Activated T-helper 17 cell treated with anti-CD3 and anti-CD28 coated beads, Interleukin-2, amount 50 U/mL, for 72 hours (primary cell): ENCODE results near the gene FKBP8. TPM values are rescaled to one million over a fixed set of nuclear protein-coding genes. Genes with fewer than 3 reads are reported as not detected.

Source experiments
- ATAC-seq: fragments of 150-1000 bp; cut with Tn5 transposase; replicated peaks from 2 replicates; pipeline ENCODE4 v1.10.0; 2021; ENCODE audit warnings: mild to moderate bottlenecking, moderate library complexity
- H3K27ac Mint-ChIP-seq: one replicate; pipeline ENCODE4 v1.8.0; 2022; ENCODE audit warnings: mixed read lengths
- H3K27me3 Mint-ChIP-seq: one replicate; pipeline ENCODE4 v1.8.0; 2022; ENCODE audit warnings: mixed read lengths
- H3K36me3 Mint-ChIP-seq: one replicate; pipeline ENCODE4 v1.8.0; 2022; ENCODE audit warnings: low read depth, mild to moderate bottlenecking, mixed read lengths
- H3K4me1 Mint-ChIP-seq: one replicate; pipeline ENCODE4 v1.8.0; 2022; ENCODE audit warnings: mixed read lengths
- H3K4me3 Mint-ChIP-seq: one replicate; pipeline ENCODE4 v1.8.0; 2022; ENCODE audit warnings: mild to moderate bottlenecking, mixed read lengths
- H3K9me3 Mint-ChIP-seq: one replicate; pipeline ENCODE4 v1.8.0; 2022; ENCODE audit warnings: mixed read lengths
- total RNA-seq, 2 donors: library from RNA; stranded (reverse); gene quantifications; one replicate each; pipeline ENCODE4 v1.2.3, GENCODE V29; 2022

Gene FKBP8
- total RNA-seq, 2 donors from 2014 or later: 222 to 320 TPM

- no peaks in the 10 kb centered on the region for H3K27me3 Mint-ChIP-seq
- peaks cover 35% of the 10 kb centered on the region for H3K36me3 Mint-ChIP-seq
- peak; percentile 1 for ATAC-seq
- H3K4me3 Mint-ChIP-seq: peak within 1 kb of the TSS; percentile 89
- peak within 1 kb of the TSS; percentile 92 for H3K27ac Mint-ChIP-seq
- no peaks in the 10 kb centered on the region for H3K4me1 Mint-ChIP-seq
- H3K9me3 Mint-ChIP-seq: no peaks in the 10 kb centered on the region
Observed at GRCh38 chr19:18521692-18522123, 21.7 kb downstream of the FKBP8 start, which contains the start of gene ELL. TSS of gene ELL (minus strand) at chr19:18522070. CDS start at chr19:18522055, 15 bp downstream.

- Mint-ChIP-seq H3K4me1 (peaks cover 5% of the 10 kb centered on the region), H3K4me3 (peak overlapping the region; percentile 89), H3K9me3 (no peaks in the 10 kb centered on the region), H3K27ac (peak overlapping the region; percentile 92), H3K36me3 (peaks cover 36% of the 10 kb centered on the region), H3K27me3 (no peaks in the 10 kb centered on the region)
- ATAC-seq: no peak
Observed at GRCh38 chr19:18520848-18521691, 22.3 kb downstream of the FKBP8 start.

GRCh38 chr19:18519962-18520847 is 23.2 kb downstream of the FKBP8 start:
- H3K4me1 Mint-ChIP-seq: peaks cover 8% of the 10 kb centered on the region
- no peaks in the 10 kb centered on the region for H3K27me3 Mint-ChIP-seq
- H3K36me3 Mint-ChIP-seq: peaks cover 36% of the 10 kb centered on the region
- H3K27ac Mint-ChIP-seq: peak overlapping the region; percentile 92
- H3K4me3 Mint-ChIP-seq: peak overlapping the region; percentile 89
- no peaks in the 10 kb centered on the region for H3K9me3 Mint-ChIP-seq
- ATAC-seq: no peak

GRCh38 chr19:18518639-18519038 is 24.7 kb downstream of the FKBP8 start:
- H3K27ac Mint-ChIP-seq: no peak overlapping the region
- peaks cover 16% of the 10 kb centered on the region for H3K4me1 Mint-ChIP-seq
- no peaks in the 10 kb centered on the region for H3K9me3 Mint-ChIP-seq
- ATAC-seq: no peak
- H3K27me3 Mint-ChIP-seq: no peaks in the 10 kb centered on the region
- peak overlapping the region; percentile 89 for H3K4me3 Mint-ChIP-seq
- peaks cover 36% of the 10 kb centered on the region for H3K36me3 Mint-ChIP-seq

GRCh38 chr19:18517606-18518005 is 25.8 kb downstream of the FKBP8 start:
- H3K4me1 Mint-ChIP-seq: peaks cover 21% of the 10 kb centered on the region
- no peaks in the 10 kb centered on the region for H3K27me3 Mint-ChIP-seq
- peaks cover 36% of the 10 kb centered on the region for H3K36me3 Mint-ChIP-seq
- H3K4me3 Mint-ChIP-seq: peak overlapping the region; percentile 89
- no peak overlapping the region for H3K27ac Mint-ChIP-seq
- ATAC-seq: no peak
- H3K9me3 Mint-ChIP-seq: no peaks in the 10 kb centered on the region

- H3K4me3 Mint-ChIP-seq: peak overlapping the region; percentile 26
- H3K27ac Mint-ChIP-seq: peak overlapping the region; percentile 83
- no peaks in the 10 kb centered on the region for H3K27me3 Mint-ChIP-seq
- no peaks in the 10 kb centered on the region for H3K9me3 Mint-ChIP-seq
- no peak for ATAC-seq
- H3K36me3 Mint-ChIP-seq: peaks cover 26% of the 10 kb centered on the region
- H3K4me1 Mint-ChIP-seq: peaks cover 21% of the 10 kb centered on the region
Observed at GRCh38 chr19:18515959-18516358, 27.4 kb downstream of the FKBP8 start.

- peak overlapping the region; percentile 83 for H3K27ac Mint-ChIP-seq
- no peaks in the 10 kb centered on the region for H3K9me3 Mint-ChIP-seq
- peak overlapping the region; percentile 48 for H3K4me3 Mint-ChIP-seq
- H3K4me1 Mint-ChIP-seq: peaks cover 21% of the 10 kb centered on the region
- peak; percentile 72 for ATAC-seq
- peaks cover 17% of the 10 kb centered on the region for H3K36me3 Mint-ChIP-seq
- H3K27me3 Mint-ChIP-seq: no peaks in the 10 kb centered on the region
Observed at GRCh38 chr19:18514800-18515682, 28.3 kb downstream of the FKBP8 start.

- peaks cover 21% of the 10 kb centered on the region for H3K4me1 Mint-ChIP-seq
- H3K27ac Mint-ChIP-seq: no peak overlapping the region
- H3K9me3 Mint-ChIP-seq: no peaks in the 10 kb centered on the region
- H3K27me3 Mint-ChIP-seq: no peaks in the 10 kb centered on the region
- no peak for ATAC-seq
- H3K36me3 Mint-ChIP-seq: peaks cover 7% of the 10 kb centered on the region
- no peak overlapping the region for H3K4me3 Mint-ChIP-seq
Observed at GRCh38 chr19:18513868-18514267, 29.5 kb downstream of the FKBP8 start.

- H3K4me3 Mint-ChIP-seq: no peak overlapping the region
- no peaks in the 10 kb centered on the region for H3K27me3 Mint-ChIP-seq
- no peak for ATAC-seq
- H3K4me1 Mint-ChIP-seq: peaks cover 30% of the 10 kb centered on the region
- H3K9me3 Mint-ChIP-seq: no peaks in the 10 kb centered on the region
- peak overlapping the region; percentile 54 for H3K27ac Mint-ChIP-seq
- no peaks in the 10 kb centered on the region for H3K36me3 Mint-ChIP-seq
Observed at GRCh38 chr19:18510216-18510615, 33.2 kb downstream of the FKBP8 start.

GRCh38 chr19:18508585-18508984 is 34.8 kb downstream of the FKBP8 start:
- ATAC-seq: no peak
- Mint-ChIP-seq H3K27ac (no peak overlapping the region), H3K36me3 (no peaks in the 10 kb centered on the region), H3K9me3 (no peaks in the 10 kb centered on the region), H3K27me3 (no peaks in the 10 kb centered on the region), H3K4me1 (peaks cover 36% of the 10 kb centered on the region), H3K4me3 (no peak overlapping the region)

- Mint-ChIP-seq H3K4me1 (peaks cover 36% of the 10 kb centered on the region), H3K9me3 (no peaks in the 10 kb centered on the region), H3K36me3 (no peaks in the 10 kb centered on the region), H3K27ac (peak overlapping the region; percentile 89), H3K4me3 (peak overlapping the region; percentile 54), H3K27me3 (no peaks in the 10 kb centered on the region)
- ATAC-seq: no peak
Observed at GRCh38 chr19:18507727-18508440, 35.5 kb downstream of the FKBP8 start.

GRCh38 chr19:18507021-18507726 is 36.2 kb downstream of the FKBP8 start:
- peak; percentile 33 for ATAC-seq
- Mint-ChIP-seq H3K4me1 (peaks cover 41% of the 10 kb centered on the region), H3K27me3 (no peaks in the 10 kb centered on the region), H3K9me3 (no peaks in the 10 kb centered on the region), H3K4me3 (peak overlapping the region; percentile 54), H3K27ac (peak overlapping the region; percentile 89), H3K36me3 (no peaks in the 10 kb centered on the region)
